UCSD-AML1 (cell line): ENCODE results near the gene GHRHR.
A peak's percentile ranks its signal among the peaks of the same experiment; 100 is the strongest.

Experiments
- DNase-seq: peaks from one replicate; lab custom pipeline; 2025; ENCODE audit not compliant: unreplicated experiment; lab: John Stamatoyannopoulos, UW

Gene GHRHR

DNA sequence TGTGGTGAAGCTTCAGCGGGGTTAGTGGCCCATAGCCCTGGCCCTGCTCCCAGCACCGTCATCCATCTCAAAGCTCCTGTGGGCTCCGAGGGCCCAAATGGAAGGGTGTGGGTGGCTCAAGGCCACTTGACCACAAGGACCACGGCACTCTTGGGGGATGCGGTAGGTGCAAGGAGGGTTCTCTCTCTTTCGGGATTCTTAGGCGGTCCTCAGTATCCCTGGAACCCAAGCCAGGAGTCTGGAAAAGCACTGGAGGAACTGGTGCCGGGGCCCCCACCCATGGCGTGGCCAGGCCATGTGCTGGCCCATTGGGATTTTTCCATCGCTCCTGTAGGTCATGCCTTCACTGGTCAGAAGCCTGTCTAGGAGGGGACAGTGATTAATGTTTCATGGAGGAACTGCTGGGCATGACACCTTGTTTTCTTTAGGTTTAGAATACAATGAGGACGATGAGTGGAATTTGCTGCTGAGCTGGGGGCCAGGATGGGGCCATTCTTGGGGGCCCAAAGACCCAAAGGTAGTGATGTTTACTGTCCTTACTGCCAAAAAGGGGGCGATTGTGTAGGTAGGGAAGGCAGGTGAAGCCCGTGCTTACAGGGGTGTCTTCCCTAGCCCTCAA is 35.4 kb upstream of the GHRHR start:
- no peak for DNase-seq

DNA sequence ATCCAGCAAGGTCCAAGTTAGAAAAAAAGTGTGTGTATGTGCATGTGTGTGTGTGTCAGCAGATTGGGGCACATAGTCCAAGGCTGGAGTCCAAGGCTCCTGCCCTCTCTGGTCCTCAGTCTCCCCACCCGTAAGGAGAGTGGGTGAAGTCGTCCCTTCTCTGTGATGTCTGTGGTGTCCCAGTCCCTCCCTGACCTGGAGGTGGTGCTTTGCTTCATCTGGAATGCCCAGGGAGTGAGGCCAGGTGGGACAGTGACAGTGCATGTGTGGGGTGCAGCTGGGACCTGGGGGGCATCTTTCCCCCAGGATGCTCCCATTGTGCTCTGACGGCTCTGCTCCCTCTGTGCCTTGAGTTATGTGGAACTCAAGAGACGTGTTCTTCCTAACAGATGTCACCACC is 34.1 kb upstream of the GHRHR start:
- DNase-seq: no peak

DNA sequence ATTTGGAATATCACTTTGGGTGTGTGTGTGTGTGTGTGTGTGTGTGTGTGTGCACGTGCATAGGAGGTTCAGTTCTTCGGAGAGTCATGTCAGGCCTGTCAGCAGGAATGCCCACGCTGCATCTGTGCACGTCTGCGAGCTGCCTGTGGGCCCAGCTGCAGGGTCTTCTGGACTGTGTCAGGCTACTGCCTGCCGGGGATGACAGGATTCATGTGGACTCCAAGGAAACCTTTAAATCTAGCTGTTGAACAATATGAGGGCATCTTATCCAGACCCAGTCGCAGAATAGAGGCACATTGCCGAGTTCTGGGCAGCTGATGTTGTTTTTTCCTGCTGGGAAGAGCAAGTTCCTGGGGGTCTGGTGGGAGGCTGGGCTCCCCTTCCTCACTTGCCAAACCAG is 33.1 kb upstream of the GHRHR start:
- DNase-seq: no peak

DNA sequence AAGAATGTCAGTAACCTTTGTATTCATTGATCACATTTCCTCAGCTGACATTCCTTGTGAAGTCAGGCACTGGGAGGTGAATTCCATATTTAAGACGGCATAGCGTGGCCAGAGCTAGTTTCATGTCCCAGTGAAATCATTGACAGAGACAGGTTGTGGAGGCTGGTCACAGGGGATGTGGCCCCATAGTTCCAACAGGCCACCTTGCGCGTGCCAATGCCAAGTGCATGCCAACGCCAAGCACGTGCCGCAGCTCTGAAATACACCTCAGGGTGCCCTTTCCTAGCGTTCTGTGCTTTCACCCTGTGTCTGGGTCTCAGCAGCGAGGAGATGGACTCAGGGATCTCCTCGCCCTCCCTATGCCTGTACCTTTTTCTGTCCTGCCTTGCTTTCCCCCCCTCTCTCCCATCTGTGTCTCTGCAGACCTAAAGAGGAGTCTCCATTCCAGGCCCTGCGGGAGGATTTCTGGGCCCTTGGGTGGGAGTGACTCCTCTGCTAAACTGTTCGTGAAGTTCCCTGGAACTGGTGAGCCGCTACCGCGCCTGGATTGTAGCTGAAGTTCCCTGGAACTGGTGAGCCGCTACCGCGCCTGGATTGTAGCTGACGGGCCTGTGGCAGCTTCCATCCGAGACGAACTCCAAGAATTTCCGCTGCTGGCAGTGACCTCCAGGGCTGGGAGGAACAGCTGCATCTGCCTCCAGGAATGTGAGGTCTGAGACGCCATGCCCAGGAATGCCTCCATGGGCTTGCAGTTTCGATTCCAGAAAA is 32.4 kb upstream of the GHRHR start:
- no peak for DNase-seq

DNA sequence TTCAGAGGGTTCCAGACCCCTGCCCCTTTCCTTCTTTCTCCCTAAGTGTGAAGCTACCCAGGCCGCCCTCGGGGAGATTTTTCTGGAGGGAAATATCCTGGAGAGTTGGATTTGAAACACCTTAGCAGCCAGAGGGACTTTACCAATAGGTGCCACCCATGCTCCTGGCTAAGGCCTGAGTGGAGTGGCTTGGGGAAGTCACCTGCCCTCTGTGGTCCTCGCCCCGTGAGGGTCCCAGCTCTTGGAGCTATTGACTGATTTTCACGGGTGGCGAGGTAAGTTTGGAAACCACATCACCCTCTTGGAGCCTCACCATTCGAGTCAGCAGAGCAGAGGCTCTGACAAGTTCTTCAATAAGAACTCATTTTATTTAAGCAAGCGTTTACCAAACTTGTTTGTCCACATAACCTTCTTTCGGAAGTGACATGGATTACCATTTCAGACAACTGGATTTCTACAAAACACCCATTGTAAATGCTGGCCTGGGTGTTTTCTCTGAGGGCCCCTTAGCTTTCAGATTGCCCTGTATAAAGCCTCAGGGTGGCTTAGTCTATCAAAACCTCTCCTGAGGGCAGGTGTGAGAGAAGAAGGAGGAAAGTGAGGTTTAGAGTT is 31.7 kb upstream of the GHRHR start:
- DNase-seq: no peak

DNA sequence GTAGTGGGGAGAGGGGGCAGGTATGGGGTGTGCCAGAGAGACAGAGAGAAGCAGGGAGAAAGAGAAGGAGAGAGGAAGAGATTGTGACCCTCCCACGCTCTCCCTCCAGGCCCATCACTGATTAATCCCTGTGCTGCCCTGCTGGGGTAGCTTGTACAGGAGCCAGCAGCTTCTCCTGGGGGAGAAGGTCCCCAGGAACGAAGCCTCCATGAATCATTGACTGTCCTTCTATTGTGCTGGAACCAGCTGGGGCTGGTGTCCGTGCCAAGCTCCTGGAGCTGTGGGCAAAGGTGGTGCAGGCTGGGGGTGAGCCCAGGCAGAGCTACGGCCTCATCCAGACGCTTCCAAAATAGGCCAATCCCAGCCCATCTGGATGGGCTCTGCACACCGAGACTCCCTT is 31.2 kb upstream of the GHRHR start:
- no peak for DNase-seq

DNA sequence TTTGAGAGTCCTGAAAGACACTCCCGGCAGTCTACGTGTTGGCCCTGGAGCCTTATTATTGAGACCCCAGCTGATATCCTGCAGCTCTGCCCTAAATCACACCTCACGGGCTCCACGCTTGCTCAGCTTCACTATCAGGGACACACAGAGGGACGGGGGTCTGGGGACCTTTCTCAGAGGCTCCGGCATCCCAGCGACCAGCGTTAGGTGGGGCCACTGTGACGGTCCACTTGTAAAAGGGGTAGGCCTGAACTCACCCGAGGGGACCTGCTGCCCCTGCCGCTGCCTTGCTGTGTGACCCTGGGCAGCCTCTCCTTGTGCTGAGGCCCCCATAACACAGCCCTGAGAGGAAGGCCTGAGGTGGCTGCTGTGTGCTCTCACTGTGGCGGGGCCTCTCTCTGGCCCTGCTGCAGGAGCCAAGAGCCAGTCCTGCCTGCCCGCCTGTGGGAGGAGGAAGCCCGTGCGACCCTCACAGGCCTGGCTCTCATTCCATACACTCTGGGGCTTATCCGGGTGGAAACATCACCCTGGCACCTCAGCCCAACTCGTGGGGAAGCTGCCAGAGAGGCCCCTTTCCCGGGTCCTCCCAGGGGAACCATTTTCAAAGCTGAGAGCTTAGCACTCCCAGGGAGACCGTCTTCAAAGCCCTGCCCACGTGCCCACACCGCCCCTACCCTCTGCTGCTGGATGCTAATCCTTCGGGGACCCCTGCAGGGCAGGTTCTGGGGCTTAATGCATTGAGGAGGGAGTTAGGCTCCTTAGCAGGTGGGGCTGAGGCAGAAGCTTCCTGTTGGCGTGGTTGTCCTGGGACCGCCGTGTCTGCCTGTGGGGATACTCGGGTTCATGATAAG is 30.4 kb upstream of the GHRHR start:
- no peak for DNase-seq

DNA sequence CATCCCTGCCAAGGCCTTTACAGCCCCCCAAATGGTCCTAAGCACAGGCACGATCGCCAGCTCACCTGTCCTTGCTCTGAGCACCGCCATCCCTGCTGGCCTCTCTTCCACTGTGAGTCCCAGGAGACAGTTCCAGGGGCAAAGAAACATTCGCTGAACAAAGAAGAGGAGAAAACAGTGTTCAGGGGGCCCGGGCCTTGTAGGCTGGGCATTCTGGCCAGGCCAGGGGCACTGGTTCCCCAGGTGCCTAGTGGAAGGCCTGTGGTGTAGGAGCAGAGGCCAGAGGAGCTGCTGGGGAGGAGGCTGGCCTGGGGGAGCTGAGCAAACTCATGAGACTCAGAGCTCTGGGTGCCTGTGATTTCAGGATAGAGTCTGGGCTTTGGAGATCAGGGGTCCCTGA is 29.5 kb upstream of the GHRHR start:
- DNase-seq: no peak

DNA sequence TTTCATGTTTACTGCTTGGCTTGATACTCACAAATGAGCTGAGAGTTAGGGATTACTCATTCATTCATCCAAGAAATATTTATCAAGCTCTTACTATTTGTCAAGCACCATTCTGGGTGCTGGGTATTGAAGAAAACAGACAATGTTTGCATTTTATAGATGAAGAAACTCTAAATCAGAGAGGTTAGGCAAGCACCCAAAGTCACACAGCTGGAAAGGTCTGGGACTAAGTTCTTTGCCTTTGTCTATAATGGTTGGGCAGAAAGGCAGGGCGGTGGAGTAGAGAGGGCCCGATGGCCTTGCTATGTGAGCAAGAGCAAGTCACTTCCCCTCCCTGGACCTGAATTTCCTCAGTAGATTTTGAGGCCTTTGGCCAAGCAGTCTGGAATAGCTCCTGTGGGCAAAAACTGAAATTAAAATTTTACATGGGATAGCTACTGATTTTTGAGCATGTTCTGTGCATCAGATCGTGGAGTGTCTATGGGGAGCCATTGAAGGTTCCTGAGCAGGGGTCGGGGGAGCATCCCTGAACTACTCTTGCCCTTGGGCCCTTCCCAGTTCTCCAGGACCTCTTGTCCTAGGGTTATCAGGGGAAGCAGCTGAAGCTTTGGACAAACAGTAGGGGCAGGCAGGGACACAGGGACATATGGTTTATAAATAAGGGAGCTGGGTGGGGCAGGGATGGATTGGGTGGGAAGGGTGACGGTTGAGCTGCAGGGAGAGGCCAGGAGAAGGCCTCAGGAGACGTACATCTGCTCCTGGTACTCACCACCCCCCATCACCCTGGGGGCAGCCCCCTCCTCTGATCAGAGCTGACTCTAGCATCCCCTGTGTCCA is 28.8 kb upstream of the GHRHR start:
- DNase-seq: no peak

DNA sequence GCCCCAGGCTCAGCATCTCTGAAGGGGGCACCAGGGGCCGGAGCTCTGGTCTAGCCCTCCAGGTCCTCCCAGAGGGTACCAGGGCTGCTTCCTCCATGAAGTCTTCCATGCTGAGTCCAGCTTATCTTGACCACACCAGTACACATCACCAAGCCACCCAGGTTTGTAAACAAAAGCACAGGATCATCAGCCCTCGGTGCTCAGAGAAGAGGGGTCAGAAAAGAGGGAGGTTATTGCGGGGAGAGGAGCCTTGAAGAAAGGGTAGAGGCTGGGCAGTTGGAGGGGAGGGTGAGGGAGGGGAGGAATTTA is 28.2 kb upstream of the GHRHR start:
- no peak for DNase-seq

DNA sequence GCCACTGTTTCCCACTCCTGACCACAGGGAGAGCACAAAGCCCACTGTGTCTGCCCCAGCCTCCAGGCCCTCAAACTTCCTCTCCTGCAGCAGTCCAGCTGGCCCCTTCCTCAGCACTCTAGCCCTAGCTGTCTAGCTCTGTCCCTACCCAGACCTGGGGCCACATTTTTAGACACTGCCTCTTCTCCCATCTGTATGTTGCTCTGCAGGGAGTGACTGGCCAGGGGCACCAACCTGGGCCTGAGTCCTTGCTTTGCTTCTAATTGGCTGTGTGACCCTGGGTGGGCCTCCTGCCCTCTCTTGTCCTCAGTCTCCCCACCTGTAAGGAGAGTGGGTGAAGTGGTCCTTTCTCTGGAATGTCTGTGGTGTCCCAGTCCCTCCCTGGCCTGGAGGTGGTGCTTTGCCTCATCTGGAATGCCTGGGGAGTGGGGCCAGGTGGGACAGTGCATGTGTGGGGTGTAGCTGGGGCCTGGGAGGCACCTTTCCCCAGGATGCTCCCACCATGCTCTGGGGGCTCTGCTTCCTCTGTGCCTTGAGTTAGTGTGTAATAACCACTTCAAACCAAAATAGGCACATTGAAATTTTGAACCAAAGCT is 27.0 kb upstream of the GHRHR start:
- DNase-seq: no peak

DNA sequence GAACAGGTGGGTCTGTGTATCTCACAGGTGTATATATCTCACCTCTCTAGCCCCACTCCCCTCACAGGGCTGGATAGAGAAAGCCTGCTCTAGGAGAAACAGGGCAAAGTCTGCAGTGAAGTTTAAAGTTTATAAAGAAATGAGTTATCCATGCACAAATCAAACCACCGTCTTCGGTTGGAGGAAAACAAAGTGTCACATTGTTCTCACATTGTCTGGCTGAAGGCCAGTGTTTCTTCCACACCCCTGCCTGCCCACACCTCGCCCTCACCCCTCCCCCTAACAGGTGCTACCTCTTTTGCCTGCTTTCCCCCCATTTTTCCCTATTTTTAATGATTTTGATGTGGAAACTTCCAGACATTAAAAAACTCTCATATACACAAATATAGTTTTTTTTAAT is 26.3 kb upstream of the GHRHR start:
- DNase-seq: no peak

DNA sequence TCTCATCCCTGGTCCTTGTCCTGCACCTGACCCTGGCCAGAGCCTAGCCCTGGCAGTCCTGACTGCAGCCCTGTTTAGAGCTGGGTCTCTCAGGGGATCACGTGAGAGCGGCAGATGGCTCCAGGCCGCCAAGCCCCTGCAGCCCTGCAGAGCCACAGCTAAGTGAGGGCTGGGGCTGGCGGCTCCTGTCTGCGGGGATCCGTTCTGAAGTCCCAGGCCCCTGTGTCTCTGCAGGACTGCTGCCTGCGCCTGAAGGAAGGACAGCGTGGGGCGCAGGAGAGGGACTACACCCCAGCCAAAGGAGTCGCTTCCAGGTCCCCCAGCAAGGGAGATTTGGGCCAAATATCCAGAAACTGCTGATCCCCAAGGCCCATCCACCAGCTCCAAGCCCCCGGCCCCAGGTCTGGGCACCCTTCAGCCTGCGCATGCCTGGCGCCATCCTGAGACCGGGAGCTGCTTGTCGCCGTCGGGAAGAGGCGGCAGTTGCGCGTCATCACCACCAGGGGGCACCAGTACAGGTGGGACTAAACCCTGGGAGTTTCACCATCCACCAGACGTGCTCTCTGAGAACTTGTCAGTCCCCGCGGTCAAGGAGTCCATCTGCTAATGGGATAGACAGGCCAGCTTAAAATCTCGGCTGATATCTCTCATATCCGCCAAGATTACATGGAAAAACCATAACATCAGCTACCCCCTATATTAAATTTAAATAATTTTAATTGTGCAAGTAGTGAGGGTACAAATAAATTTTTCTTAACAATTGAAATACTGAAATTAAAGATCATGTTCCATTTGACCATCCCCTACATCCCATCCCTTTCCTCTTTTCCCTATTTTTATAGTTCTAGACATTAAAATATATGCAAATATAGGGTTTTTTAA is 25.1 kb upstream of the GHRHR start:
- peak; percentile 34 for DNase-seq

DNA sequence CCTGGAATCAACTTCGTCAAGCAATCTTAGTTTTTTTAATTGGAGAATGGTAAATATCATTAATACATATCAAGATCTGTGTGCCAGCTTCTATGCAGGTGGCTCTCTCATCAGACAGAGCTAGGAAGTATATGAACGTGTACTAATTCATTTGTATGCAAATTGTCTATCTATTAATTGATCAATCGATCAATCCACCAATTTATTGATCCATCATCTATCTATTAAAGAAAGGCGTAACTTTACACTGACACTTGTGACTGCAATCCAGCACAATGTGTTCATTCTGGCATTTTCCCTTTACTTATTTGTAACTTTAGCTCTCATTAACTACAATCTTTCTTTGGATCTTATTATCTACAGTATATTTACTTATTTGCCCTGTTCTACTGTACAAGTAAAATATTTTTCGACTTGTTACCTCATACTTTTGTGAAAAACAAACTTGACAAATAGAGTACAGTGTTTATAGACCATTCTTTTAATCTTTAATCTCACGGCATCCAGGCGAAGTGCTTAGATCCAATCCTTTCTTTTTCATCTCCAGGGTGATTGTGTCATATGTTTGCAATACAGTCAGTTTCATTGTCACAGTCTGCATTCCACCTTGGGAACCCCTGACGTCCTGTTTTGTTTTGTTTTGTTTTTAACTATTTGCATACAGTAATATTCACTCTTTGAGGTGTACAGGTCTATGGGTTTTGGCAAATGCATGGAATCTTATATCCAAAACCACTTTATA is 22.0 kb upstream of the GHRHR start:
- no peak for DNase-seq

DNA sequence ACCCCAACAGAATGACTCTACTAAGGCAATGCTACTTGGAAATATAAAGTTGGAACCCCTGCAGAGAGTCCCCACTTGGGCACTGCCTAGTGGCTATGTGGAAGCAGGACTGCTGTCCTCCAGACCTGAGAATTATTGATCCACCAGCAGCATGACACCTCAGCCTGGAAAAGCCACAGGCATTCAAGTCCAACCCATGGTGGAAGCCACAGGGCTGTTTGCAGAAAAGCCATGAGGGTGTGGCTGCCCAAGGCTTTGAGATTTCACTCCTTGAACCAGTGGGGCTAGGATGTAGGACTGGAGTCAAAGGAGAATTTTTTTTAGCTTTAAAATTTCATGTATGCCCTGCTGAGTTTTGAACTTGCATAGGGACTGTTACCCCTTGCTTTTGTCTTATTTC is 13.6 kb upstream of the GHRHR start:
- DNase-seq: no peak

DNA sequence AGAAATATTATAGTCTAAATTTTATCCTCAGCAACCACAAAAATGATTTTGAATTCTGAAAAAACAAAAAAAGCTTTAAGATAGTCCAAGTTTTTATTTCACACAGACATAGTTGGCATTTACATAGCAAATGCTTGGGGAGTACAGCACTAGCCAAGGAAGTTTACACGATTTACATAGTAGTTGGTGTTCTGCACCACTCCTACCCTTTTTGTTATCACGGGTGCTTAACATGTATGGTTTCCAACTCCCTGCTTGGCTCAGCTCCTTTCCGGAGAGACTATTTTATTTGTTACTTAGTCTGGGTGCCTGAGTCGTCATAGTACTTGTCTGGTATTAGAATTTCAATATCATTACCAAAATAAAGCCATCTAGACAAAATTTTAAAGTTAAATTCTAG is 8.8 kb upstream of the GHRHR start:
- DNase-seq: no peak

DNA sequence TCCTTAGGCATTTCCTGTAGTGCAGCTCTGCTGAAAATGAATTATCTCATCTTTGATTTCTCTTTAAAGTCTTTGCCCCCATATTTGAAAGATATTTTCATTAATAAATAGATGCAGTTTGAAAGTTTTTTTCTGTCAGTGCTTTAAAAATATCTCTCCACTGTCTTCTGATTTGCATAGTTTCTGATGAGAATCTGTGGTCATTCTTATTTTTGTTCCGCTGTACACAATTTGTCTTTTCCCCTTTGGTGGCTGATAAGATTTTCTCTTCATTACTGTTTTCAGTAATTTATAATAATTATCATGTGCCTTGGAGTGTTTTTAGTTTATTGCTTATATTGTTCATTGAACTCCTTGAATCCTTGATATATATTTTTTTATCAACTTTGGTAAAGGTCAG is 7.0 kb upstream of the GHRHR start:
- DNase-seq: no peak

DNA sequence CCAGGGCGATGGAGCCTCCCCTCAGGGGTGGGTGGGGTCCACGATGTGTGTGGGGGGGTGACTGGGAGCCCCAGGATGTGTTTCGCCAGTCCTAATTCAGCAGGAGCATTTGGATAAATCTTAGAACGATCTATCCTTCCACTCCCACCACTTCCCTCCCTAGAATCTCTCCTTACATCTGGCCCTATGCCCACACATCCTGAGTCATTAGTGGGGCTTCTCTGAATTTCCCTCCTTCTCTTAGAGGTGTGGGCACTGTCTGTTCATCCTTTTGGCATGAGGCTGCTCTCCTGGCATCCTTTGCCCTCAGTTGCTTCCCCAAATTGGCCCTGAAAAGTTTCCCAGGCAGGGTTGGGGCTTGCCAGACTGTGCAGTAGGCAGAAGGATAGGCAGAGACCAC is 1.6 kb downstream of the GHRHR start:
- no peak for DNase-seq

DNA sequence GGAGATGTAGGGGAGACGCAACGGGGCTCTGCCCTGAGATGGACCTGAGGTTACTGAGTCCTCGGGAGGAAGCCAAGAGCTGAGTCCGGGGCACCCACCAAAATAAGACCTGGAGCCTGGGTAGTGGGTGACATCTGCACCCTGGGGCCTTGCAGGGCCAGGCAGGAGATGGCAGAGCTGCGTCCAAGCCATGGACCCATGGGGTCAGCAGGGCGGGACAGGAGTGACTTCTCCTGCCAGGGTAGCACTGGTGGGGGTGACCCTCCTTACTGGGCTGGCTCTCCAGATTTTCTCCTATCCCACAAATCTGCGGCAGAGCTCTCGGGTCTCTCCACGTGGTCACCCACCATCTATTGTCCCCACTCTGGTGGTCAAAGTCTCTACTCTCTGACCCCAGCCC is 2.1 kb downstream of the GHRHR start:
- no peak for DNase-seq
